HG02840 (cell line): ENCODE measurements around the gene PFKFB4.
"Not testable (repeated sequence)": the region's sequence is repeated elsewhere in the genome, so short reads cannot be mapped to it uniquely, and the experiment has no call there.

ENCODE experiments used
- ATAC-seq: cut with Tn5 transposase; IDR thresholded peaks from one replicate; pipeline ENCODE4 v1.9.1; 2021; ENCODE audit warnings: mild to moderate bottlenecking, moderate library complexity, moderate number of reproducible peaks; ENCODE audit not compliant: unreplicated experiment, low FRiP score

The PFKFB4 gene

DNA sequence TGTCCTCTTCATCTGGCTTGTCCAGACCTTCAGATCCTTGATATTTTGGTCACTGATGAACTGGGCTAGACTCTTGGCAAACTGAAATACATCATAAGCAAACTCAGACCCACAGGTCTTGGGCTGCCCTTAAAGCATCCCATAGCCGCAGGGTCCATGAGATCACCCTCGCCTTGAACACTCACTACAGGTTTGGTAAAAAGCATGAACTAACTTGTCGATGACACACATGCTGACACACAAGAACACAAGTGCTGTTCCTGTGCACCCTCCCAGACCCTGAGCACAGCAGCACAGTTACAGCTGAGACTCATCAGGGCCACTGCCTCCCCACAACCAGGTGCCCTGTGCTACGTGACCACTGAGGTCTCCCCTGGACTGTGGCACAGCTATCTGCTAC, 21.0 kb downstream of the PFKFB4 start:
- no peak for ATAC-seq

DNA sequence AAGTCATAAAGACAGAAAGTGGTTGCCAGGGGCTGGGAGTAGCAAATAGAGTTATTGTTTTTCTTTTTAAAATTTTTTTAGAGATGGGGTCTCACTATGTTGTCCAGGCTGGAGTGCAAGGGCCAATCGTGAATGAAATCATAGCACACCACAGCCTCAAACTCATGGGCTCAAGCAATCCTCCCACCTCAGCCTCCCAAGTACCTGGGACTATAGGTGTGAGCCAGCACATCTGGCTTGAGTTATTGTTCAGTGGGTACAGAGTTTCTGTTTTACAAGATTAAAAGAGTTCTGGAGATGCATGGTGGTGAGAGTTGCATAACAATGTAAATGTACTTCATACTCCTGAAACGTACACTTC, 23.6 kb downstream of the PFKFB4 start:
- no peak for ATAC-seq

DNA sequence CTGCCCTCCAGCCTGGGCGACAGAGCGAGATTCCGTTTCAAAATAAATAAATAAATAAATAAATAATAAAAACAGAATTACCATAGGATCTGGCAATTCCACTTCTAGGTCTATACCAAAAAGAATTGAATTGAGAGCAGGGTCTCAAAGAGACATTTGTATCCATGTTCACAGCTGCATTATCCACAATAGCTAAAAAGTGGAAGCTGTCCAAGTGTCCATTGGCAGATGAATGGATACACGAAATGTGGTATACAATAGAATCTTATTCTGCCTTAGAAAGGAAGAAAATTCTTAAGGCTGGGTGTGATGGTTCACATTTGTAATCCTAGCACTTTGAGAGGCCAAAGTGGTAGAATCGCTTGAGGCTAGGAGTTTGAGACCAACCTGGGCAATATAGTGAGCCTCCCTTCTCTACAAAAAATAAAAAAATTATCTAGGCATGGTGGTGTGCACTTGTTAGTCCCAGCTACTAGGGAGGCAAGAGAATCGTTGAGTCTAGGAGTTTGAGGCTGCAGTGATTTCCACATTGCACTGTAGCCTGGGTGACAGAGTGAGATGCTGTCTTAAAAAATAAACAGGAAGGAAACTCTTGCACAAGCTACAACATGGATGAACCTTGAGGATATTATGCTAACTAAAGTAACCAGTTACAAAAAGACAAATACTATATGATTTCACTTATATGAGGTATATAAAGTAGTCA, 24.2 kb downstream of the PFKFB4 start:
- no peak for ATAC-seq

DNA sequence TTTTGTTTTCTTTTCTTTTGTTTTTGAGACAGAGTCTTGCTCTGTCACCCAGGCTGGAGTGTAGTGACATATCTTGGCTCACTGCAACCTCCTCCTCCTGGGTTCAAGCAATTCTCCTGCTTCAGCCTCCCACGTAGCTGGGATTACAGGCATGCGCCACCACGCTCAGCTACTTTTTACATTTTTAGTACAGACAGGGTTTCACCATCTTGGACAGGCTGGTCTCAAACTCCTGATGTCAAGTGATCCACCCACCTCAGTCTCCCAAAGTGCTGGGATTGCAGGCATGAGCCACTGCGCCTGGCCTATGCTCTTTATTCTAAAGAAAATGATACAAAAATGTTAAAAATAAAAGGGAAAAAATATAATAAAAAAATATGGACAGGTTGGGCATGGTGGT, 25.9 kb downstream of the PFKFB4 start:
- ATAC-seq: not testable (repeated sequence)

DNA sequence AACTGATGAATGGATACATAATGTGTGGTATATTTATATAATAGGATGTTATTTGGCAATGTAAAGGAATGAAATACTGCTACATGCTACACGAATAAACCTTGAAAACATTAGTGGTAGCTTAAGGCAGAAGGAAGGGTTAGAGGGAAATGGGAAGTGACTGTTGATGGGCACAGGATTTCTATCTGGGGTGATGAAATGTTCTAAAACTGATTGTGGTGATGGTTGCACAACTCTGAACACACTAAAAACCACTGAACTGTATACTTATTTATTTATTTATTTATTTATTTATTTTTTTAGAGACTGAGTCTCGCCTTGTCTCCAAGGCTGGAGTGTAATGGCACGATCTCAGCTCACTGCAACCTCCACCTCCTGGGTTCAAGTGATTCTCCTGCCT, 27.8 kb downstream of the PFKFB4 start:
- ATAC-seq: no peak

DNA sequence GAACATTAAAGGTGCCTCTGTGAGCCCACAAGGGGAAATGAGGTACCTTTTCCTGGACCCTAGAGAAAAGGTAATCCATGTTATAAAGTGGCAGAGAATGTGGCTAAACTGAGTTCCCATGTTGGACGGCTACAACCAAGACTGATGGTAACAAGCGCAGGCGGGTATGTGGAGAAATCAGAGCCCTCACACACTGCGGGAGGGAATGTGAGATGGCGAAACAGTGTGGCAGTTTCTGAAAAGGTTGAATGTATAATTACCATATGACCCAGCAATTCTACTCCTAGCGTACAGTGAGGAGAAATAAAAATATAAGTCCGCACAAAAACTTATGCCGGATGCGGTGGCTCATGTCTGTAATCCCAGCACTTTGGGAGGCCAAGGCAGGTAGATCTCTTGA, 28.6 kb downstream of the PFKFB4 start:
- no peak for ATAC-seq

DNA sequence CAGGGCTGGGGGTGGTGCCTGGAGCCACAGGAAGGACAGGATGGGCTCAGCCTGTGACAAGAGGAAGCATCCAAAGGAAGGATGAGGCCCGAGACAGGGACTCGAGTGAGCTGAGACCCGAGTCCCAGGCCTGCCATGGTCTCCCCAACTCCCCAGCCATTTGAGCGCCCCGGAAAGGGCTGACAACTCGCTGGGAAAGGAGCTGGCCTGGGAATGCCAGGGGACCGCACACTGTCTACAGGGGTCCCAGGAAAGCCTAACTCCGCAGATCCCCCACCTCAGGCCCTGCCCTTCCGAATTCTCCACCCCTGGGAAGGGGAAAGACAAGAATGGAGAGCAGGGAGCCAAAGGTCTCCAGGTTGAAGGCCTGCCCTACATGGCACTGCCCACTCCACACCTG, 31.6 kb downstream of the PFKFB4 start:
- ATAC-seq: no peak

DNA sequence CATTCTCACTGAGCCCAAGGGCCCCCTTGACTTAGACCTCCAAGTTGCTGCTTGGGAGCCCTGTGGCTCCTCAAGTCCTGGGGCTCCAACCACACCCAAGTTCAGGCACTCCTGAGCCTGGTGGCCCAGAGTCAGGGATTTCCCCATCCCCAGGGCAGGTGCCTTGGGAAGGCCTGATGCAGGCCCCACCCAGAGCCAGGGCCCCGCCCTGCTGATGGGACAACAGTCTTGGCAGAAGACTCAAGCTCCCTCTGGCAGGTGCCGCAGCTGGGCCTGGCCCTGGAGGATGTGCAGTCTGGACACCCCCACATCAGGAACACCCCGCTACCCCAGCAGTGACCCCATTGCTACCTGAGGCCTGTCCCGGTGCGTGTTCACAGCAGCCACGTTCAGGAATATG, 35.0 kb downstream of the PFKFB4 start:
- no peak for ATAC-seq

DNA sequence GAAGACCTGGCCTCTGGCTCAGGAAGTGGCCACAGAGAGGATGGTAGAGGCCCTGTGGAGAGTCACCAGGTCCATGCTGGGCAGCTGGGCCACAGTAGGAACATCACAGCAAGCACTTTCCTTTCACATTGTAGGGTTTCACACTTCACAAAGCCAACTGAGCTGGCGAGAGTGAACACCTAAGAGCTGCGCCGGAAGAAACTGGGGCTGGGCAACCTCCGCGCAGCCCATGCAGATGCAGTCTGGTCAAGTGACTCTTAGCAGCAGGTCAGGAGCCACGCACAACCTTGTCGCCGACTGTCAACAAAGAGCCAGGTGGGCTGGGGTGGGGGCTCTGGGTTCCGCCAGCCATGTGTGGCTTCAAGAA, 37.3 kb downstream of the PFKFB4 start:
- no peak for ATAC-seq

DNA sequence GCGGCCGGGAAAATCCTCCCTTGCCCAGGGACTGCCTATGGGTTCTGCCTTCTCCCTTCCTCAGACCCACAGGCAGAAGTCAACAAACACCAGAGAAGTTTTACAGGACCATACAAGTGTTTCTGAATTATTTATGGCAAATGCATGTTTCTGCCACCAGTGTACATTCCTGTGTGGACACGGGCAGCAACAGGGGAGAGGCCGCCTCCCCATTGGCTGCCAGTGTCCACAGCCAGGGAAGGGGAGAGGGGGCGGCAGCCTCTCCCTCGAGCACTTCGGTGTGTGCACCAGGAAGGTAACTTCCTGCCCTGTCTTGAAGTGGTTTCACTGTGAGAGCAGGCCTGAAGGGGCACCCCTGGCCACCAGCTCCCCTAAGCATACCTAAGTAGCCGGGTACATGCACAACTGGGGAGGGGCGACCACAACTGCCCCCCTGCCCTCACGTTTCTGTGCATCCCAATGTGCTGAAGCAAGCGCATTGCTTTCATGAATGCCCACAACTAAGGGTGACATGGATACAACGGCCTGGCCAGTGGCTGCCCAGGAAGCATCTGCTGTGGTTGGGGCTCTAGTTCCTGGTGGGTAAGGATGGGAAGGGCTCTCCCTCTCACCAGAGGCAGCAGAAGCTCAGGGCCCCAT, 37.8 kb downstream of the PFKFB4 start:
- no peak for ATAC-seq

DNA sequence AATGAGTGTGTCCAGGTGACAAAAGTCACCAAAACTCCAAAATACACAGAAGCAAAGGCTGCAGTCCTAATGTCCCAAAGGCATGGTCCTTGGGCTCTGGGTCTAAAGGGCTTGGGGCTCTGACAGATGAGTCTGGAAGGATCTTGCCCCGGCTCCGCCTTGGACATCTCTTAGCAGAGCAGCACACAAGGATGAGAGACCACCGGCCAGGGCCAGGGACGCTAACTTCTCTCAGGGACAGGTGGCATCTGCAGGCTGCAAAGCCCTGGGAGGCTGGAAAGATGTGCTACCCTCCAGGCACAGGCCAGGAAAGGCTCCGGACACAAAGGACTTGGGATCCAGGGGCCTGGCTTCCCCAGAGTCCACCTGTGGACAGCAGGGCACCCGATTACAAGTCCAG, 38.5 kb downstream of the PFKFB4 start:
- ATAC-seq: no peak

DNA sequence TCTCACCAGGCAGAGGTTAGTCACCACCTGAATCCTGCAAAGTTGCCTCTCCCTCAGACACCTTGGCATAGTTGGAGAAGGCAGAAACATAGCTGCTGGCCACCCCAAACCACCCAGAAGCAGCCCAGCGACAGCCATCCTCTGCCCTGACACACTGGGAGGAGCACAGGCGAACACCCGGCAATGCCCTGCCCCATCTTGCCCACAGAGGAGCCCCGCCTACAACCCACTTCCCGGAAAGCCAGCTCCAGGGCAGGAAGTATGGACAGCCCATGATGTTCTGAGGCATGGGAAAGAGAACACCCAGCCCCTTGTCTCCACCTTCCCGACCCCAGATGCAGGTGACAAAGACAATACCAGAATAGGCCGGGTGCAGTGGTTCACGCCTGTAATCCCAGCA, 40.0 kb downstream of the PFKFB4 start:
- ATAC-seq: no peak

DNA sequence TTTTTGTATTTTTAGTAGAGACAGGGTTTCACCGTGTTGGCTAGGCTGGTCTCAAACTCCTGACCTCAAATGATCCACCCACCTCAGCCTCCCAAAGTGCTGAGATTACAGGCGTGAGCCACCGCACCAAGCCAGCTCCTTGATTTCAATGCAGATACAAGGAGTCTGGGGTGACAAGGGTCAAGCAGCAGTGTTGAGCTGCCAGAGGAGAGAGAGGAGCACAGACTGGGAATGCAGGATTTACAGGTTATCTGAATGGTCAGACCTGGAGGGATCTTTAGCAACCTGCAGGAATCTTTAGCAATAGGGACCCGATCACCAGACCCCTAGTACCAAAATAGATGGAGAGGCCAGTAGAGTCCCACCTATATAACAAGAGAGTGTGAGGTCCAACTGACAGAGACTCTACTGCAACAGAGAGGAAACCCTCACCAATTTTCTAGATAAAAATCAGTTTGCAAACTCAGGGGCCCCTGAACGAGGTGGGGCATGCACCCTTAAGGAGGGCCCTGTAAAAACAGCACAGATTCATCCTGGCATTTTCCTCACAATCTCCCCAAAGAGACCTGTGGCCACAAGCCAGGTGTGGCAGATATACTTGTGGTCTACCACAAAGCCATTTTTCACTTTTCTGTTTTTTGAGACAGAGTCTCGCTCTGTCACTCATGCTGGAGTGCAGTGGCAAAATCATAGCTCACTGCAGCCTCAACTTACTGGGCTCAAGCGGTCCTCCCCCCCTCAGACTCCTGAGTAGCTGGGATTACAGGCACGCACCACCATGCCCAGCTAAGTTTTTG, 42.0 kb downstream of the PFKFB4 start:
- no peak for ATAC-seq

DNA sequence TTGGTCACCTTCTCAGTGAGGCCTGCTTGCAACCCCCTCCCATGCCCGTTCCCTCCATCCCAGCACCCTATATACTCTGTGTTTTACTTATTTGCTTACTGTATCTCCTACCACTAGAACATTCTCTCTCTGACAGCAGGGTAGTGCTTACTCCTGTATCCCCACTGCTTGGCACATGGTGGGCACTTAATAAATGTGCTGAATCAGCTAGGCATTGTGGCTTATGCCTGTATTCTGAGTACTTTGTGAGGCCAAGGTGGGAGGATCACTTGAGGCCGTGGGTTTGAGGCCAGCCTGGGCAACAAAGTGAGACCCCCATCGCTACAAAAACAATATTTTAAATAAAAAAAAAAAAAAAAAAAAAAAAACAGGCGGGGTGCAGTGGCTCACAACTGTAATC, 45.1 kb downstream of the PFKFB4 start:
- no peak for ATAC-seq

DNA sequence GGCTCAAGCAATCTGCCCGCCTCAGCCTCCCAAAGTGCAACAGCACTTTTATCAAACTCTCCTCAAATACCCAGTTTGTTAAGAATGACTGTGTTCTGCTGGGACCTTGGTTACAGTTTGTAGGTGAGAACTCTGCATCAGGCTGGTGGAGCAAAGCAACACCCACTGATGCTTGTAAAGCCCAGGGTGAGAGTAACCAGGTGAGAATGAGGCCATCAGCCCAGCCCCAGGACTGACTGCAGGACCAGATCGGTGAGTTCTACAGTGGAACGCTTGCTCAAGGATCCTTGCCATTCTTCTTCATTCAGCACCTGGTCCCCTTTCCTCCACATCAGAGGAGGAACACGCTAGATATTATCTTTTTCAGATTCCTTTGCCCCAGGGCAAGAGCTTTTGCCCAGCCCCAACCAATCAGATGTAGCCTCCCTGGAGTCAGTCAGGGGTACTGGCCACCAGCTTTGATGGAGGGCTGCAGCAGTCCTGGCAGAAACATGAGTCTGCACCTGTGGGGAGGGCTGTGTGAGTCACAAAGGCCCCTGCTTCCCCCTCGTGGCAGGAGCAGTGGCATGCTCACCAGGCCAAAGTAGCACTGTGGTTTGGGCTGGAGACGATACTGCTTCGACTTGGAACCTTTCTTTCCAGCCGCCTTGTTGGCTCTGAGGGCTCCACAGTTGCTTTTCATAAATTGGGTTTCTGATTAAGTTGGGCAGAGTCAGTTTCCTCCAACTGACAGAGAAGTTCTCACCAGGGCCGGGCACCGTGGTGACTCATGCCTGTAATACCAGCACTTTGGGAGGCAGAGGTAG, 49.1 kb downstream of the PFKFB4 start:
- no peak for ATAC-seq

DNA sequence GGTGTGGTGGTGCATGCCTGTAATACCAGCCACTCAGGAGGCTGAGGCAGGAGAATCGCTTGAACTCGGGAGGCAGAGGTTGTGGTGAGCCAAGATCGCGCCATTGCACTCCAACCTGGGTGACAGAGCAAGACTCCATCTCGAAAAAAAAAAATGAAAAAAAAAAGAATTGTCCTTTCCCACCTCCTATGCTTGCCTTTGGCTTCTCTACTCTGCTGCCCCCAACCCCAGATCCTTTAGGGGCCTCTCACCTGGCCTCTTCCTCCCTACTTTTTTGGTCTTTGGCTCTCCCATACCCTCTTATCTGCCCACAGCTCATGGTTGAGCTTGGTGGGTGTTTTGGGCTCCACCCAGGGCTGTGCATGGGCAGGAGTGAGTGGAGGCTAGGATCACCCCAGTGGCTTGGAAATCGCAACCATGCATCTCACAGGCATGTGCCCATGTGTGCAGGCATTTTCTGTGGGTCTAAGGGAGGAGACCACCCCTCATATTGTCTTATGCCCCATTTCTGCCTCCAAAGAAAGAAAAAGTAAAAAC, 50.6 kb downstream of the PFKFB4 start:
- ATAC-seq: no peak

DNA sequence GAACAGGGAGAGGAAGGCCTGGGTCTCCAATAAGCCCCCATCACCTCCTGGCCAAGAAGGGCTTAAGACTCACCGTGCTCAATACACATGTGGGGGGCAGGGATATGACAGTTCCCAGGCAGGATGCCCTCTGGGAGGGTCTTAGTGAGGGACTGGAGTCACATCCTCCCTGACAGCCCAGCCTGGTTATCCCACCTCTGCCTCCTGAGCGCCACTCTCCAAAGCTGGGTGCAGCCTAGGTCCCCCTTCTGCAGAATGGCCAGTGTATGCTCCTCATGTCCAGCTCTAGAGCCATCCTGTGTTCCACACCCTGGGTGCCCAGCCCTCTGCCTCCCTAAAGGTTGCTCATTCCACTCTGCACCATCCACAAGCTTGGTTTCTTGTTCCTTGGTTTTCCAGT, 51.5 kb downstream of the PFKFB4 start:
- no peak for ATAC-seq

DNA sequence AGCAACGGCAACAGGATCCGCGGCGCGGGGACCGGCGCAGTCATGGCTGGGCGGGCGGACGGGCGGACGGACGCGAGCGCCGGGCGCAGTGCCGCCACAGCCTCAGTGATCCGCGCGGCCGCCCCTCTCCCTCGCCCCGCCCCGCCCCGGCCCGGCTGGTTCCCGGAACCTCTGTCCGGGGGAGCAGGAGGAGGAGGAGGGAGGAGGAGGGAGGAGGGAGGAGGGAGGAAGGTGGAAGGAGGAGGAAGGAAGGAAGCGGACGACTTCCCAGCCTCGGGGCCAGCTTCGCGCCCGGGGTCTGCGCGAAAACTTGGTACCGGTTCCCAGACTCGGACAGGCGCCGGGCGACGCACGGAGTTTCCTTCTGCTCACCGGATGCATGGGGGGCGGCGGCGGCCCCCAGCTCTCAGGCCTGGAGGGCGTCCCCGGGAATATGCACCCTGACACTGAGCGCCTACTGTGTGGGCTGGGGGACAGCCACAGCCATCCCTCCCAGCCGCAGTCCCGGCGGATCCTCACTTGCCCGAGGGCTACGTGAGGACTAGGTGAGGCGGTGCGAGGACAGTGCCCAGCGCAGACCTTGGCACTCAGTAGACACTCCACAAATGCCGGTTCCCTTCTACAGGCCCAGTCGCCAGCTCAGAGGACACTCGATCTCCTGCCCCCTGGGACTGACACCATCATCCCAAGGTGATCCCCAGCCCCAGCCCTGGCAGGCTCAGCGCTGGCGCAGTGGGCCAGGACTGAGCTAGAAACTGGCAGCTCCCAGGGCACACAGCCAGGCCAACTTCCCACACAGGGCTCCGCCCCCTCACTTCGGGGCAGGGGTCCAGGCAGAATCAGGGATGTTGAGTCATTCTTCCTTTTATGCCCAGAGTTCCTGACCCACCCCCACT, 52.3 kb downstream of the PFKFB4 start, which contains the start of gene SHISA5:
SHISA5 (minus strand) TSS at position 124 of the 896 bp plus-strand sequence; CDS start at position 44, 80 bp downstream.
- no peak for ATAC-seq

DNA sequence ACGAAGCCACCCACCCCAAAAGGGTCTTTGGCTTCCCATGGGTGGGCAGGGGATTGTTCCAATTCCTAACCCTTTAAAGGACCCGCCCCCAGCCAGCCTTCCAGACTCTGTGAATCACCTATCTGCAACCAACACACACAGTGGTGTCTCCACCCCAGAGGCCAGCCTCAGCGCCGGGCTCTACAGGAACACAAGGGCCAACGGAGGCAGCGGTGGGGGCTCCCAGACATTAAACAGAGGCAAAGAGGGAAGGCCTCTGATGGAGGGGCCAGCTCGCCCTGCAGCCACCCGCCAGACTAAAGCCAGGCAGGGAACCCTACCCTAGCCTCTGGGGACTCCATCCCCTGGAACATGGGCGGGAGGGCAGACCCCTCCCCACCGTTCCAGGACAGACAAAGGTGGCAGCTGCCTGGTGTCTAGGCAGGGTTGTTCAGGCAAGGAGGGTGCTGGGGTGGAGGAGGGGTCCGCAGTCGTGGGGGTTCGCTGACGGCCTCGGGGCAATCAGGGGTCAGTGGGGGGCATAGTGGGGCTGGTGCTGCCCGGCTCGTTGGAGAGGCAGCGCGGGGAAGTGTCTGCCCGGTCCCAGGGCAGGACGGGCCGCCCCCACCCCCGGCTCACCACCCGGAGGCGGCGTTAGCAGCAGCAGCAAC, 53.1 kb downstream of the PFKFB4 start:
- no peak for ATAC-seq
